Fibroblast of lung (primary cell): Measurements from ENCODE around the gene NOL4L. TPM values are rescaled to one million over a fixed set of nuclear protein-coding genes. Genes with fewer than 3 reads are reported as not detected.

Experiments used
- DNase-seq, 2 donors: peaks; one replicate each; pipeline versions ENCODE4 v3.0.0 to v3.0.0-alpha.2; 2010; ENCODE audit warnings: low read depth in 2 of 2
- H2AFZ ChIP-seq: 2 replicates; pipeline ENCODE4 v1.5.1; 2012; ENCODE audit warnings: low read length, control low read depth, inconsistent platforms
- H3K27ac ChIP-seq: 2 replicates; pipeline ENCODE4 v1.5.1; 2011; ENCODE audit warnings: low read length, control low read depth; ENCODE audit not compliant: insufficient read depth
- H3K27me3 ChIP-seq: 2 replicates; pipeline ENCODE4 v1.5.1; 2011; ENCODE audit warnings: mild to moderate bottlenecking, low read length; ENCODE audit not compliant: control insufficient read depth, insufficient read depth
- H3K36me3 ChIP-seq: 2 replicates; pipeline ENCODE4 v1.5.1; 2011; ENCODE audit warnings: low read length; ENCODE audit not compliant: control insufficient read depth, insufficient read depth
- H3K4me1 ChIP-seq: 2 replicates; pipeline ENCODE4 v1.5.1; 2011; ENCODE audit warnings: low read length; ENCODE audit not compliant: control insufficient read depth, insufficient read depth; ENCODE audit errors: extremely low read depth
- H3K4me2 ChIP-seq: 2 replicates; pipeline ENCODE4 v1.5.1; 2011; ENCODE audit warnings: low read length, control low read depth; ENCODE audit not compliant: insufficient read depth; ENCODE audit errors: extremely low read depth
- H3K4me3 ChIP-seq, 4 experiments: fragments of 200-600 bp in 1 of 4; sonication (generic) in 1 of 4; replicated peaks in 1 of 4; 2 replicates each; pipeline ENCODE4 v1.5.1; 2011 to 2016; ENCODE audit warnings: low read length in 4 of 4, low read depth in 3 of 4, mild to moderate bottlenecking in 3 of 4, control low read depth in 2 of 4, inconsistent platforms in 1 of 4, mixed read lengths in 1 of 4; ENCODE audit not compliant: insufficient read depth in 1 of 4; ENCODE audit errors: control extremely low read depth in 1 of 4
- H3K79me2 ChIP-seq: 2 replicates; pipeline ENCODE4 v1.5.1; 2012; ENCODE audit warnings: mild to moderate bottlenecking, low read length, inconsistent platforms; ENCODE audit not compliant: control insufficient read depth, insufficient read depth
- H3K9ac ChIP-seq: 2 replicates; pipeline ENCODE4 v1.5.1; 2011; ENCODE audit warnings: mild to moderate bottlenecking, low read length, control low read depth; ENCODE audit not compliant: insufficient read depth
- H3K9me3 ChIP-seq: 2 replicates; pipeline ENCODE4 v1.5.1; 2012; ENCODE audit warnings: low read depth, low read length; ENCODE audit not compliant: control insufficient read depth, insufficient read depth
- H4K20me1 ChIP-seq: 2 replicates; pipeline ENCODE4 v1.5.1; 2011; ENCODE audit warnings: low read length; ENCODE audit not compliant: control insufficient read depth, insufficient read depth; ENCODE audit errors: extremely low read depth
- CTCF ChIP-seq, 2 donors: IDR thresholded peaks in 1 of 2; conservative IDR thresholded peaks in 1 of 2; 1 replicate in 1 of 2; 2 replicates in 1 of 2; pipeline ENCODE4 v1.5.1; 2011 to 2012; ENCODE audit warnings: low read length in 2 of 2, control low read depth in 1 of 2, inconsistent platforms in 1 of 2, low read depth in 1 of 2, mild to moderate bottlenecking in 1 of 2
- EZH2 ChIP-seq: IDR thresholded peaks from 2 replicates; pipeline ENCODE4 v1.5.1; 2012; ENCODE audit warnings: low read length, control low read depth, mild to moderate bottlenecking; ENCODE audit errors: missing control alignments
- polyA minus RNA-seq: library from RNA; depleted of rRNA, polyadenylated mRNA; stranded (reverse); fragments of >200 nt; gene quantifications from 2 replicates; pipeline ENCODE4 v1.2.3, GENCODE V29; 2011; ENCODE audit warnings: low replicate concordance
- polyA plus RNA-seq, 2 donors: library from polyadenylated mRNA; depleted of rRNA in 1 of 2; stranded (reverse) in 1 of 2; unstranded in 1 of 2; fragments of >200 nt; gene quantifications; 2 replicates each; pipeline ENCODE4 v1.2.1, GENCODE V29; 2011 to 2012; ENCODE audit warnings: missing spikeins in 1 of 2
- total RNA-seq: library from RNA; depleted of rRNA; stranded (reverse); fragments of >200 nt; gene quantifications from 2 replicates; pipeline ENCODE4 v1.2.1, GENCODE V29; 2014

Gene NOL4L
- 1.5 and 4.0 TPM in 2 replicates for total RNA-seq
- 3.2 and 3.5 TPM in 2 replicates for polyA plus RNA-seq
- polyA plus RNA-seq (2012): 6.7 and 6.8 TPM in 2 replicates
- 19.7 and 28.8 TPM in 2 replicates for polyA minus RNA-seq

GRCh38 chr20:32585011-32585585 is at the start of gene NOL4L:
NOL4L (minus strand) TSS chr20:32585333; CDS start chr20:32584890, 443 bp downstream.
- peaks cover 13% of the 10 kb centered on the region for H3K27me3 ChIP-seq
- no peak within 1 kb of the TSS for H3K27ac ChIP-seq
- peak within 1 kb of the TSS; percentile 49 for H2AFZ ChIP-seq
- H3K4me3 ChIP-seq: peak within 1 kb of the TSS; percentile 40 to 59 (median 47)
- TF ChIP-seq EZH2 (no peak), CTCF (conservative IDR thresholded peaks at IDR 0.05 in 1 of 2, IDR thresholded peaks at IDR 0.05 in 1 of 2; ENCODE audit: low read depth in 1 of 2, low read length in 2 of 2) (no peak)
- no peaks in the 10 kb centered on the region for H3K9me3 ChIP-seq
- peak in 1 of 2 donors; percentile 32 for DNase-seq
- no peak within 1 kb of the TSS for H3K9ac ChIP-seq
- H3K4me2 ChIP-seq: peak within 1 kb of the TSS; percentile 82
- H4K20me1 ChIP-seq: no peaks in the 10 kb centered on the region
- no peaks in the 10 kb centered on the region for H3K79me2 ChIP-seq
- peaks cover 2% of the 10 kb centered on the region for H3K4me1 ChIP-seq
- H3K36me3 ChIP-seq: no peaks in the 10 kb centered on the region

GRCh38 chr20:32634041-32634805 is 49.1 kb upstream of the NOL4L start:
- Histone ChIP-seq H2AFZ (no peak overlapping the region), H3K9me3 (no peaks in the 10 kb centered on the region), H3K4me1 (no peaks in the 10 kb centered on the region), H4K20me1 (no peaks in the 10 kb centered on the region), H3K9ac (no peak overlapping the region), H3K4me2 (no peak overlapping the region), H3K27ac (no peak overlapping the region), H3K27me3 (peaks cover 7% of the 10 kb centered on the region), H3K79me2 (no peaks in the 10 kb centered on the region), H3K36me3 (no peaks in the 10 kb centered on the region), H3K4me3 (no peak overlapping the region)
- DNase-seq: peak in 1 of 2 donors; percentile 45
- TF ChIP-seq CTCF (conservative IDR thresholded peaks at IDR 0.05 in 1 of 2, IDR thresholded peaks at IDR 0.05 in 1 of 2; ENCODE audit: low read depth in 1 of 2, low read length in 2 of 2) (no peak), EZH2 (no peak)

GRCh38 chr20:32632461-32633354 is 47.6 kb upstream of the NOL4L start:
- no peaks in the 10 kb centered on the region for H4K20me1 ChIP-seq
- no peaks in the 10 kb centered on the region for H3K79me2 ChIP-seq
- H3K27ac ChIP-seq: no peak overlapping the region
- peaks cover 2% of the 10 kb centered on the region for H3K27me3 ChIP-seq
- no peak overlapping the region for H3K9ac ChIP-seq
- no peaks in the 10 kb centered on the region for H3K9me3 ChIP-seq
- no peaks in the 10 kb centered on the region for H3K36me3 ChIP-seq
- H3K4me2 ChIP-seq: no peak overlapping the region
- H2AFZ ChIP-seq: no peak overlapping the region
- no peak overlapping the region for H3K4me3 ChIP-seq
- no peak for DNase-seq
- TF ChIP-seq CTCF (conservative IDR thresholded peaks at IDR 0.05 in 1 of 2, IDR thresholded peaks at IDR 0.05 in 1 of 2; ENCODE audit: low read depth in 1 of 2, low read length in 2 of 2): no peak
- no peak for TF ChIP-seq EZH2
- no peaks in the 10 kb centered on the region for H3K4me1 ChIP-seq
